Liver (tissue), 9 donors: ENCODE results near the gene WEE1. TPM values are rescaled to one million over a fixed set of nuclear protein-coding genes. Genes with fewer than 3 reads are reported as not detected.

Experiments
- DNase-seq: peaks from one replicate; pipeline ENCODE4 v3.0.0-alpha.2; 2017; ENCODE audit warnings: low spot score
- H3K27ac ChIP-seq, 2 donors: one replicate each; pipeline ENCODE4 v1.7.0; 2013; ENCODE audit warnings: inconsistent platforms in 2 of 2, low read length in 2 of 2, control low read depth in 1 of 2, low read depth in 1 of 2, mild to moderate bottlenecking in 1 of 2
- H3K27me3 ChIP-seq, 4 donors: one replicate each; pipeline versions ENCODE4 v1.6.1 to v1.7.0; 2013; ENCODE audit warnings: low read length in 3 of 4, inconsistent platforms in 1 of 4, mild to moderate bottlenecking in 1 of 4, moderate library complexity in 1 of 4; ENCODE audit not compliant: control insufficient read depth in 4 of 4, insufficient read depth in 4 of 4
- H3K36me3 ChIP-seq, 4 donors: one replicate each; pipeline versions ENCODE4 v1.6.1 to v1.7.0; 2013; ENCODE audit warnings: low read length in 3 of 4, mild to moderate bottlenecking in 3 of 4, low read depth in 1 of 4, moderate library complexity in 1 of 4; ENCODE audit not compliant: control insufficient read depth in 4 of 4, insufficient read depth in 3 of 4
- H3K4me1 ChIP-seq, 4 donors: one replicate each; pipeline versions ENCODE4 v1.6.1 to v1.7.0; 2013; ENCODE audit warnings: low read length in 3 of 4, mild to moderate bottlenecking in 3 of 4, moderate library complexity in 1 of 4; ENCODE audit not compliant: control insufficient read depth in 4 of 4, insufficient read depth in 4 of 4
- H3K4me3 ChIP-seq, 3 donors: one replicate each; pipeline versions ENCODE4 v1.6.1 to v1.7.0; 2013; ENCODE audit warnings: low read length in 3 of 3, control low read depth in 1 of 3, low read depth in 1 of 3, mild to moderate bottlenecking in 1 of 3
- H3K9ac ChIP-seq, 2 donors: one replicate each; pipeline ENCODE4 v1.7.0; 2013; ENCODE audit warnings: low read length in 2 of 2, mild to moderate bottlenecking in 2 of 2, moderate library complexity in 2 of 2, control low read depth in 1 of 2, low read depth in 1 of 2
- H3K9me3 ChIP-seq, 4 donors: one replicate each; pipeline versions ENCODE4 v1.6.1 to v1.7.0; 2013; ENCODE audit warnings: low read length in 3 of 4; ENCODE audit not compliant: control insufficient read depth in 4 of 4
- ATF3 ChIP-seq: IDR thresholded peaks from 2 replicates; pipeline ENCODE4 v1.6.1; 2016; ENCODE audit warnings: antibody characterized with exemption
- EGR1 ChIP-seq, 2 donors: IDR thresholded peaks; 2 replicates each; pipeline ENCODE4 v1.6.1; 2016 to 2018; ENCODE audit warnings: antibody characterized with exemption in 2 of 2, low read depth in 2 of 2
- FOXA2 ChIP-seq: IDR thresholded peaks from 2 replicates; pipeline ENCODE4 v1.6.1; 2016; ENCODE audit warnings: antibody characterized with exemption
- NR2F2 ChIP-seq: IDR thresholded peaks from 2 replicates; pipeline ENCODE4 v1.6.1; 2016; ENCODE audit warnings: antibody characterized with exemption
- RAD21 ChIP-seq, 2 donors: IDR thresholded peaks; 2 replicates each; pipeline ENCODE4 v1.6.1; 2016; ENCODE audit warnings: antibody characterized with exemption in 2 of 2, mild to moderate bottlenecking in 2 of 2
- RXRA ChIP-seq, 2 donors: IDR thresholded peaks; 2 replicates each; pipeline ENCODE4 v1.6.1; 2017 to 2018; ENCODE audit warnings: antibody characterized with exemption in 2 of 2, mild to moderate bottlenecking in 1 of 2
- SP1 ChIP-seq: IDR thresholded peaks from 2 replicates; pipeline ENCODE4 v1.6.1; 2018; ENCODE audit warnings: antibody characterized with exemption, mild to moderate bottlenecking
- TAF1 ChIP-seq: conservative IDR thresholded peaks from 2 replicates; pipeline ENCODE4 v1.6.1; 2016; ENCODE audit warnings: antibody characterized with exemption, mild to moderate bottlenecking
- YY1 ChIP-seq: IDR thresholded peaks from 2 replicates; pipeline ENCODE4 v1.6.1; 2016; ENCODE audit warnings: antibody characterized with exemption, mild to moderate bottlenecking
- ZBTB33 ChIP-seq: IDR thresholded peaks from 2 replicates; pipeline ENCODE4 v1.6.1; 2016; ENCODE audit warnings: antibody characterized with exemption
- WGBS: extraction: QIAGEN DNeasy Blood & Tissue Kit; methylation state at CpG from one replicate; pipeline ENCODE4 v1.1.7; 2013; 5-methylcytosine and 5-hydroxymethylcytosine counted together
- polyA plus RNA-seq, 2 donors: library from polyadenylated mRNA; stranded (reverse) in 1 of 2; unstranded in 1 of 2; fragments of 200-250 nt in 1 of 2; fragments of >200 nt in 1 of 2; fragmentation: Nextera tagmentation in 1 of 2; extraction: Ambion mirVana in 1 of 2; gene quantifications; one replicate each; pipeline versions ENCODE4 v1.2.1 to v1.2.3, GENCODE V29; 2013 to 2015
- total RNA-seq, 2 donors: library from RNA; depleted of rRNA; stranded (reverse); fragments of >200 nt; gene quantifications; one replicate each; pipeline ENCODE4 v1.2.3, GENCODE V29; 2014
- TF ChIP-seq, protein P1 (sequence below): fragments of 150-350 bp; IDR thresholded peaks from 2 replicates; pipeline ENCODE4 v1.5.1; 2017; ENCODE audit warnings: improper control_type of control experiment, low read depth, low read length; ENCODE audit not compliant: missing input control
- TF ChIP-seq, protein P2 (sequence below): IDR thresholded peaks from 2 replicates; pipeline ENCODE4 v1.6.1; 2016; ENCODE audit warnings: antibody characterized with exemption
- donor health status: healthy.
- donor health status: healthy.
- donor health status: healthy.
- donor health status: healthy.
- donor health status: healthy.

The WEE1 gene
- total and polyA plus RNA-seq, 4 donors: 3.5 to 39.6 (median 7.1) TPM

GRCh38 chr11:9606809-9607510 is 33.5 kb downstream of the WEE1 start (continued):
- TF ChIP-seq, protein P1, sequence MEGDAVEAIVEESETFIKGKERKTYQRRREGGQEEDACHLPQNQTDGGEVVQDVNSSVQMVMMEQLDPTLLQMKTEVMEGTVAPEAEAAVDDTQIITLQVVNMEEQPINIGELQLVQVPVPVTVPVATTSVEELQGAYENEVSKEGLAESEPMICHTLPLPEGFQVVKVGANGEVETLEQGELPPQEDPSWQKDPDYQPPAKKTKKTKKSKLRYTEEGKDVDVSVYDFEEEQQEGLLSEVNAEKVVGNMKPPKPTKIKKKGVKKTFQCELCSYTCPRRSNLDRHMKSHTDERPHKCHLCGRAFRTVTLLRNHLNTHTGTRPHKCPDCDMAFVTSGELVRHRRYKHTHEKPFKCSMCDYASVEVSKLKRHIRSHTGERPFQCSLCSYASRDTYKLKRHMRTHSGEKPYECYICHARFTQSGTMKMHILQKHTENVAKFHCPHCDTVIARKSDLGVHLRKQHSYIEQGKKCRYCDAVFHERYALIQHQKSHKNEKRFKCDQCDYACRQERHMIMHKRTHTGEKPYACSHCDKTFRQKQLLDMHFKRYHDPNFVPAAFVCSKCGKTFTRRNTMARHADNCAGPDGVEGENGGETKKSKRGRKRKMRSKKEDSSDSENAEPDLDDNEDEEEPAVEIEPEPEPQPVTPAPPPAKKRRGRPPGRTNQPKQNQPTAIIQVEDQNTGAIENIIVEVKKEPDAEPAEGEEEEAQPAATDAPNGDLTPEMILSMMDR: no peak
- no peak for TF ChIP-seq TAF1
- no peak for TF ChIP-seq YY1
- TF ChIP-seq, protein P2, sequence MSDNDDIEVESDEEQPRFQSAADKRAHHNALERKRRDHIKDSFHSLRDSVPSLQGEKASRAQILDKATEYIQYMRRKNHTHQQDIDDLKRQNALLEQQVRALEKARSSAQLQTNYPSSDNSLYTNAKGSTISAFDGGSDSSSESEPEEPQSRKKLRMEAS: no peak
- no peak for TF ChIP-seq ATF3
- TF ChIP-seq EGR1 (IDR thresholded peaks at IDR 0.05; ENCODE audit: low read depth in 2 of 2): no peak
- no peak for TF ChIP-seq FOXA2
- TF ChIP-seq RAD21 (IDR thresholded peaks at IDR 0.05): no peak

DNA sequence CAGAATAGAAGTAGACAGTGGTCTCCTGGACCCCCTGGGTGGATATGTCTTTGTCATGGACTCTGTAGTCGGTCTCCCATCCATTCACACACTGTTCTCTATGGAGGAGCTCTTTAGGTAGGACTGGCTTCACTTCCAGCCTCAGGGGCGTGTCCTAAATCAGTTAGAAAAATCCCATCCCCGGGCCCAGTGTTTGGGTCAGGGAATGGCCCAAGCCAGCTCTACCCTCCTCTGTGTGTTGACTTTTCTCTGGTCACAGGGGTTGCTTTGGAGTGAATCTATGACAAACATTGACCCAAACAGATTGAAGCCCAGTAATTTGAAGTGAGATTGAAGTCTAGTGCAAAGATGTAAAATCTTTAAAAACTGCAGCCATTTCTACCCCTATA is 34.0 kb downstream of the WEE1 start:
- H3K9me3 ChIP-seq: no peaks in the 10 kb centered on the region
- H3K36me3 ChIP-seq: no peaks in the 10 kb centered on the region
- H3K27me3 ChIP-seq: no peaks in the 10 kb centered on the region
- H3K4me1 ChIP-seq: no peaks in the 10 kb centered on the region
- DNase-seq: no peak
- H3K4me3 ChIP-seq: no peak overlapping the region
- no peak for TF ChIP-seq NR2F2
- H3K27ac ChIP-seq: no peak overlapping the region
- WGBS: 73% methylated on average over 3 of the region's 3 CpGs
- H3K9ac ChIP-seq: no peak overlapping the region

DNA sequence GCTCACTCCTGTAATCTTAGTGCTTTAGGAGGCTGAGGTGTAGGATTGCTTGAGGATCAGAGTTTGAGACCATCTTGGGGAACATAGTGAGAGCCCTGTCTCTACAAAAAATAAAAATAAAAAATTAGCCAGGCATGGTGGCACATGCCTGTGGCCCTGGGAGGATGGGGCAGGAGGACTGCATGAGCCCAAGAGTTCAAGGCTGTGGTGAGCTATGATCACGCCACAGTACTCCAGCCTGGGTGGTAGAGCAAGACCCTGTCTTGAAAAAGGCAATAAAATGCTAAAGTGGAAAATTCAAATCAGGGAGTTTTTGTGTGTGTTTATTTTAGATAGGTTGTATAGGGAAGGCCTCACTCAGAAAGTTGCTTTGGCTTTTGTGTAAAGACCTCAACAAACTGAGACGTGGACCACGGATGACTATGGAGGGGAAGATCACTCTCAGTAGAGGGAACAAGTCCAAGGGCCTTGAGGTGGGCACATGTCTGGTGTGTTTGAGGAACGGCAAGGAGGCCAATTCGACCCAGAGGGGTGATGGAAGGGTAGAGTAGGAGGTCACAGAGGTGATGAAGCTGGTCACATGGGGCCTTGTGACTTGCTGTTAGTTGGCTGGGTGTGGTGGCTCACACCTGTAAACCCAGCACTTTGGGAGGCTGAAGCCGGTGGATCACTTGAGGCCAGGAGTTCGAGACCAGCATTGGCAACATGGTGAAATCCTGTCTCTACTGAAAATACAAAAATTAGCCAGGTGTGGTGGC is 35.7 kb downstream of the WEE1 start:
- H3K36me3 ChIP-seq: no peaks in the 10 kb centered on the region
- no peak for DNase-seq
- H3K4me1 ChIP-seq: peaks cover 0 to 9% (median 2%) of the 10 kb centered on the region in 4 donors
- no peak overlapping the region for H3K27ac ChIP-seq
- no peak overlapping the region for H3K4me3 ChIP-seq
- TF ChIP-seq ZBTB33 (no peak), SP1 (no peak), FOXA2 (no peak), RXRA (IDR thresholded peaks at IDR 0.05) (no peak)
- H3K9me3 ChIP-seq: no peaks in the 10 kb centered on the region
- no peak overlapping the region for H3K9ac ChIP-seq
- H3K27me3 ChIP-seq: no peaks in the 10 kb centered on the region
- WGBS: 96% methylated on average over 7 of the region's 7 CpGs
